ENCODE measurements around the gene PPM1E.

The PPM1E gene

DNA sequence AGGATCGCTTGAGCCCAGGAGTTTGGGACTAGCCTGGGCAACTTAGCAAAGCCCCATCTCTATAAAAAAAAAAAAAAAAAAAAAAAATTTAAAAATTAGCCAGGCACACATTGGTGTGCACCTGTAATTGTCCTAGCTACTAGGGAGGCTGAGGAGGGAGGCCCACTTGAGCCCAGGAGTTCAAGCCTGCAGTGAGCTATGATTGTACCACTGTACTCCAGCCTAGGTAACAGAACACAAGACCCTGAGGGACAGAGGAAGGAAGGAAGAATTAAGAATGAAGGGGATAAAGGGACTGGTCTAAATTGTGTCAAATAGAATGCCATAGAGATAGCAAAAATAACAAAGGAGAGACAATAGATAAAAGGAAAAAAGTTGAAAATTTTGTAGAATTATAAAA is 248.2 kb downstream of the PPM1E start:
- H3K9me3 ChIP-seq (ENCODE audit: control insufficient read depth, insufficient read depth, low read length) = no peaks in the 10 kb centered on the region
- peak overlapping the region; percentile 47 for H3K27ac ChIP-seq (ENCODE audit: low read depth, low read length)
- no peaks in the 10 kb centered on the region for H3K9me2 ChIP-seq (replicated peaks; ENCODE audit: control insufficient read depth, low read length)
- H3K4me1 ChIP-seq (ENCODE audit: control insufficient read depth, low read length) = peaks cover 60% of the 10 kb centered on the region
- H3K36me3 ChIP-seq (ENCODE audit: control insufficient read depth, low read length) = peaks cover 28% of the 10 kb centered on the region
- no peak overlapping the region for H3K4me3 ChIP-seq (ENCODE audit: low read length)
- H3K27me3 ChIP-seq (ENCODE audit: control insufficient read depth, low read length) = no peaks in the 10 kb centered on the region
- H3K4me2 ChIP-seq (ENCODE audit: low read length) = peak overlapping the region; percentile 50
- H4K20me1 ChIP-seq (ENCODE audit: control insufficient read depth, insufficient read depth, low read depth, low read length) = no peaks in the 10 kb centered on the region
- H3K79me2 ChIP-seq (ENCODE audit: control insufficient read depth, low read length) = peaks cover 8% of the 10 kb centered on the region
- TF ChIP-seq CTCF (IDR thresholded peaks at IDR 0.05; ENCODE audit: low read depth, low read length, poor library complexity, severe bottlenecking) (no peak), EZH2phosphoT487 (IDR thresholded peaks at IDR 0.05; ENCODE audit: borderline replicate concordance, low read length) (no peak)
- peaks cover 45% of the 10 kb centered on the region for H3F3A ChIP-seq (ENCODE audit: control insufficient read depth, insufficient read depth)

GRCh38 chr17:59004338-59005111 is 248.9 kb downstream of the PPM1E start:
- H3K27ac ChIP-seq (ENCODE audit: low read depth, low read length) = peak overlapping the region; percentile 47
- no peaks in the 10 kb centered on the region for H3K9me2 ChIP-seq (replicated peaks; ENCODE audit: control insufficient read depth, low read length)
- peaks cover 23% of the 10 kb centered on the region for H3K36me3 ChIP-seq (ENCODE audit: control insufficient read depth, low read length)
- no peaks in the 10 kb centered on the region for H3K27me3 ChIP-seq (ENCODE audit: control insufficient read depth, low read length)
- H3K4me3 ChIP-seq (ENCODE audit: low read length) = peak overlapping the region; percentile 6; the same call in 1 of the 2 replicates
- TF ChIP-seq EZH2phosphoT487 (IDR thresholded peaks at IDR 0.05; ENCODE audit: borderline replicate concordance, low read length) (no peak), CTCF (IDR thresholded peaks at IDR 0.05; ENCODE audit: low read depth, low read length, poor library complexity, severe bottlenecking) (peak; percentile 87)
- peak overlapping the region; percentile 50 for H3K4me2 ChIP-seq (ENCODE audit: low read length)
- peaks cover 41% of the 10 kb centered on the region for H3F3A ChIP-seq (ENCODE audit: control insufficient read depth, insufficient read depth)
- no peaks in the 10 kb centered on the region for H3K9me3 ChIP-seq (ENCODE audit: control insufficient read depth, insufficient read depth, low read length)
- no peaks in the 10 kb centered on the region for H4K20me1 ChIP-seq (ENCODE audit: control insufficient read depth, insufficient read depth, low read depth, low read length)
- peaks cover 54% of the 10 kb centered on the region for H3K4me1 ChIP-seq (ENCODE audit: control insufficient read depth, low read length)
- peaks cover 8% of the 10 kb centered on the region for H3K79me2 ChIP-seq (ENCODE audit: control insufficient read depth, low read length)

DNA sequence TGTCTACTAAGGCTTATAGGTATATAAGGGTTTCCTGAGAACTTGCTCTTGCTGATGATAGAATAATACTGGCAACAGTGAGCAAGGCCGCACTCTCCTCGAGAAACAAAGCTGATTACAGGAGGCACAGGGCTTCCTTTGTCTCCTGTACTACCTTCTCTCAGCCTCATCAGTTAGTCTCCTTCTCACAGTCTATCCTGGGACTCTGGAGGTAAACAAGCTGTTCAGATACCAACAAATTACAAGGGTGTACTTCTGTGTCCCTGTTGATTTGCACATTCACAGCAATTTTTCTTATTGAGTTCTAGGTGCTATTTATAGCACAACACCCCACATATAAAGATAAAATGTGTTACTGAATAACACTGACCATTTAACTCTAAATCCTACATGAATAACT is 252.3 kb downstream of the PPM1E start:
- H3K27ac ChIP-seq (ENCODE audit: low read depth, low read length) = no peak overlapping the region
- peaks cover 18% of the 10 kb centered on the region for H3F3A ChIP-seq (ENCODE audit: control insufficient read depth, insufficient read depth)
- H3K4me1 ChIP-seq (ENCODE audit: control insufficient read depth, low read length) = peaks cover 19% of the 10 kb centered on the region
- no peak overlapping the region for H3K4me3 ChIP-seq (ENCODE audit: low read length)
- no peaks in the 10 kb centered on the region for H3K9me3 ChIP-seq (ENCODE audit: control insufficient read depth, insufficient read depth, low read length)
- H3K36me3 ChIP-seq (ENCODE audit: control insufficient read depth, low read length) = peaks cover 38% of the 10 kb centered on the region
- H3K27me3 ChIP-seq (ENCODE audit: control insufficient read depth, low read length) = no peaks in the 10 kb centered on the region
- H3K79me2 ChIP-seq (ENCODE audit: control insufficient read depth, low read length) = peaks cover 5% of the 10 kb centered on the region
- TF ChIP-seq EZH2phosphoT487 (IDR thresholded peaks at IDR 0.05; ENCODE audit: borderline replicate concordance, low read length) (no peak), CTCF (IDR thresholded peaks at IDR 0.05; ENCODE audit: low read depth, low read length, poor library complexity, severe bottlenecking) (no peak)
- no peak overlapping the region for H3K4me2 ChIP-seq (ENCODE audit: low read length)
- no peaks in the 10 kb centered on the region for H4K20me1 ChIP-seq (ENCODE audit: control insufficient read depth, insufficient read depth, low read depth, low read length)
- H3K9me2 ChIP-seq (replicated peaks; ENCODE audit: control insufficient read depth, low read length) = no peaks in the 10 kb centered on the region

Measured in DOHH2 (cell line).